GM21447 (cell line): ENCODE results near the gene EDC3.

ENCODE experiments used
- ATAC-seq: cut with Tn5 transposase; IDR thresholded peaks from one replicate; pipeline ENCODE4 v1.9.1; 2021; ENCODE audit not compliant: unreplicated experiment

Gene EDC3

DNA sequence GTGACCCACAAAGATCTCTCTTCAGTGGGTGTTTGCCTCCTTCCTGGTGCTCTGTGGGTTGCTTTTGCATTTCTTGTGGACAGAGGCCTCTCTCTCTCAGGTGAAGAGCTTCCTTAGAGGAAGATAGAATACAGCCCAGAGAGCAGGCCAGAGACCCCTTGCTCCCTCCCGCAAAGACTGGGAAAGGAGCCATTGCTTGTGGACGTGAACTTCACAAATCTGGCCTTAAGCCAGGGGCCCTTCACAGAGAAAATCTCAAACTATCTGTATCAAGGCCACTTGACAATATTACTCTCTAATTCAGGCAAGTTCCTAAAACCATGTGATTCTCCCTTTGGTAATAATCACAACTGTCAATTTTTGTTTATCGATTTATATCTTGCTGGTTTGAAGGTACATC lies 110.6 kb downstream of the EDC3 start:
- no peak for ATAC-seq

DNA sequence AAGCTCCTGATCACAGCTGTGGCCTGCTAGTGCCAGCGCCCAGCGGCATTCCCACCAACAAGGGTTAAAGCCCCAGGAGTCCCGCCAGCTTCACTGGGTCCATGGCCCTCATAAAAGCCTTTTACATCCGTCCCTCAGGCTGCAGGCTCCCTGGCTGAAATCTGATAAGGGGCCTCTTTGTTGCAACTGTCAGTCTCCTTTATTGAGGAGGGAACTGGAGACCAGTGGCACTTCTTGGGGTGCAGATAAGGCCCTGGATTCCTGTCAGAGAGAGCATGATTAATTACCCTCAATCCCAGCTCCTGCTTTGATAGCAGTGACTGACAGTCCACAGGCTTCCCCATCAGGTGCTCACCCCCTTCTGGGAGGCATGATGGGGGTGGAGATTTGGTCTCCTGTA lies 111.0 kb downstream of the EDC3 start:
- no peak for ATAC-seq

DNA sequence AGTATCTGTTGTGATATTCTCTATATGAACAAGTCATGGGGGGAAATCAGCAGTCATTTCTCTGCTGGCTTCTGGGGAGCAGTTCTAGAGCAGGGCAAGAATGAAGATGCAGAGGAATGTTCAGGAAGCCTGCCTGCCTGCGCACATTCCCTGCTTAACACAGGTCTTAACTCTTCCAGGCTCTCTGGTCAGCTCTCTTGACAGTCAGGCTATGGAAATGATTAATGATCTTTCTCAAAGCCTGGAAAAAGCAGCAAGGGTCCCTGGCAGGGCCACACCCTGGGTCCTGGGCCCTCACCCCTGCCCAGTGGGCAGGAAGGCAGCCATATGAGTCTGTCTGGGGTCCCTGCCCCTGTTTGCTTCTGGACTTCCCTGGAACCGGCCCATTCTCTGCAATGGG lies 111.6 kb downstream of the EDC3 start:
- no peak for ATAC-seq
